Measurements from ENCODE around the gene BRSK2. TPM values are rescaled to one million over a fixed set of nuclear protein-coding genes. Genes with fewer than 3 reads are reported as not detected.
"Not testable (repeated sequence)": the region's sequence is repeated elsewhere in the genome, so short reads cannot be mapped to it uniquely, and the experiment has no call there.

BRSK2 gene
- total RNA-seq, 1 experiment from 2014 or later: 32.2 TPM

GRCh38 chr11:1408346-1408745 is 18.6 kb downstream of the BRSK2 start:
- ChIA-PET POLR2A (interaction anchor here (0.5 to 0.6 kb wide), 2 partner anchors 60 to 236 kb away, joined by 4 to 6 read pairs; no protein-coding TSS in a partner anchor), CTCF (interaction anchor here (0.6 kb wide), 1 partner anchor 712 kb away, joined by 3 read pairs; no protein-coding TSS in a partner anchor)
- BruUV-seq (replicated peaks): no TSS peak
- H3K27ac ChIP-seq (ENCODE audit: low read length): no peak overlapping the region
- no peak for DNase-seq (ENCODE audit: low read depth, low spot score)
- H3K9me3 ChIP-seq (ENCODE audit: control insufficient read depth, insufficient read depth, low read depth, low read length): no peaks in the 10 kb centered on the region
- no peak for ATAC-seq
- intact Hi-C loops (cut with micrococcal nuclease; ENCODE audit: unreplicated experiment) (no loop called here), in situ Hi-C loops (cut with HindIII; ENCODE audit: low pct_unique_long_range_greater_than_20kb, low sequenced_read_pairs) (no loop called here)
- no peak for TF ChIP-seq REST (IDR thresholded peaks at IDR 0.05; ENCODE audit: insufficient read depth in 1 of 2, low read depth in 2 of 2, low read length in 1 of 2)
- H3K4me3 ChIP-seq (ENCODE audit: low read depth in 2 of 2, low read length in 2 of 2): no peak overlapping the region
- no peaks in the 10 kb centered on the region for H3K36me3 ChIP-seq (ENCODE audit: control insufficient read depth, insufficient read depth, low read length)
- H3K4me1 ChIP-seq (ENCODE audit: control insufficient read depth, insufficient read depth, low read length): peaks cover 10% of the 10 kb centered on the region
- no peaks in the 10 kb centered on the region for H3K27me3 ChIP-seq (ENCODE audit: control insufficient read depth, insufficient read depth, low read length)

GRCh38 chr11:1409108-1409851 is 19.5 kb downstream of the BRSK2 start:
- peak; percentile 19 for ATAC-seq

GRCh38 chr11:1409852-1410125 is 20.1 kb downstream of the BRSK2 start:
- POLR2A ChIA-PET: not testable (repeated sequence)

More at GRCh38 chr11:1409108-1409851, 19.5 kb downstream of the BRSK2 start:
- peaks cover 10% of the 10 kb centered on the region; the same call in 1 of the 2 replicates for H3K4me1 ChIP-seq (ENCODE audit: control insufficient read depth, insufficient read depth, low read length)
- in situ Hi-C loops (cut with HindIII; ENCODE audit: low pct_unique_long_range_greater_than_20kb, low sequenced_read_pairs): no loop called here
- no peaks in the 10 kb centered on the region; the same call in 1 of the 2 replicates for H3K9me3 ChIP-seq (ENCODE audit: control insufficient read depth, insufficient read depth, low read depth, low read length)
- DNase-seq (ENCODE audit: low read depth, low spot score): no peak
- no peak overlapping the region for H3K4me3 ChIP-seq (ENCODE audit: low read depth in 2 of 2, low read length in 2 of 2)
- ChIA-PET CTCF (no interaction called here), POLR2A (no interaction called here)
- no peak overlapping the region for H3K27ac ChIP-seq (ENCODE audit: low read length)
- TF ChIP-seq SIN3A (IDR thresholded peaks at IDR 0.05; ENCODE audit: borderline replicate concordance, insufficient read depth, low read depth, low read length): no peak
- no peak for TF ChIP-seq CTCF (IDR thresholded peaks at IDR 0.05)
- no peak for TF ChIP-seq POLR2AphosphoS5 (IDR thresholded peaks at IDR 0.05; ENCODE audit: low read depth, low read length)
- TF ChIP-seq REST (IDR thresholded peaks at IDR 0.05; ENCODE audit: insufficient read depth in 1 of 2, low read depth in 2 of 2, low read length in 1 of 2): no peak
- no peak for TF ChIP-seq TCF7L2 (IDR thresholded peaks at IDR 0.05; ENCODE audit: low read depth, low read length)
- intact Hi-C loops (cut with micrococcal nuclease; ENCODE audit: unreplicated experiment): no loop called here
- no peaks in the 10 kb centered on the region for H3K36me3 ChIP-seq (ENCODE audit: control insufficient read depth, insufficient read depth, low read length)
- BruUV-seq (replicated peaks): no TSS peak
- H3K27me3 ChIP-seq (ENCODE audit: control insufficient read depth, insufficient read depth, low read length): no peaks in the 10 kb centered on the region

More at GRCh38 chr11:1409852-1410125, 20.1 kb downstream of the BRSK2 start:
- ATAC-seq; intact Hi-C loops (cut with micrococcal nuclease; ENCODE audit: unreplicated experiment); CTCF ChIA-PET; BruUV-seq (replicated peaks); H3K27me3 ChIP-seq (ENCODE audit: control insufficient read depth, insufficient read depth, low read length); H3K9me3 ChIP-seq (ENCODE audit: control insufficient read depth, insufficient read depth, low read depth, low read length); H3K36me3 ChIP-seq (ENCODE audit: control insufficient read depth, insufficient read depth, low read length); H3K4me1 ChIP-seq (ENCODE audit: control insufficient read depth, insufficient read depth, low read length); H3K4me3 ChIP-seq (ENCODE audit: low read depth in 2 of 2, low read length in 2 of 2); DNase-seq (ENCODE audit: low read depth, low spot score); H3K27ac ChIP-seq (ENCODE audit: low read length); in situ Hi-C loops (cut with HindIII; ENCODE audit: low pct_unique_long_range_greater_than_20kb, low sequenced_read_pairs): not testable (repeated sequence)
